ENCODE results near the gene BTNL3.
"Not testable (repeated sequence)": the region's sequence is repeated elsewhere in the genome, so short reads cannot be mapped to it uniquely, and the experiment has no call there.

Gene BTNL3

GRCh38 chr5:181024245-181025064 lies 35.8 kb downstream of the BTNL3 start:
- no peak for DNase-seq

GRCh38 chr5:181027452-181028031 lies 38.9 kb downstream of the BTNL3 start:
- no peak for DNase-seq

- DNase-seq, result no peak
Measured at GRCh38 chr5:181028032-181028819, 39.6 kb downstream of the BTNL3 start.

GRCh38 chr5:181031716-181032115 lies 43.1 kb downstream of the BTNL3 start:
- no peak for DNase-seq

- no peak for DNase-seq
Measured at GRCh38 chr5:181035991-181036815, 47.6 kb downstream of the BTNL3 start.

GRCh38 chr5:181036816-181037364 lies 48.2 kb downstream of the BTNL3 start:
- no peak for DNase-seq

GRCh38 chr5:181037365-181037861 lies 48.8 kb downstream of the BTNL3 start:
- DNase-seq, result no peak

GRCh38 chr5:181039471-181039870 lies 50.8 kb downstream of the BTNL3 start:
- DNase-seq, result no peak

- DNase-seq, result no peak
Measured at GRCh38 chr5:181039931-181040630, 51.4 kb downstream of the BTNL3 start, which contains the start of gene BTNL9. BTNL9 (plus strand) TSS chr5:181040266; CDS start chr5:181045490, 5,224 bp downstream.

GRCh38 chr5:181040631-181040945 lies 51.9 kb downstream of the BTNL3 start:
- no peak for DNase-seq

GRCh38 chr5:181041043-181041442 lies 52.4 kb downstream of the BTNL3 start:
- DNase-seq, result no peak

GRCh38 chr5:181042036-181042713 lies 53.5 kb downstream of the BTNL3 start:
- no peak for DNase-seq

- DNase-seq, result no peak
Measured at GRCh38 chr5:181042722-181043121, 54.1 kb downstream of the BTNL3 start.

- DNase-seq, result no peak
Measured at GRCh38 chr5:181043285-181044092, 54.8 kb downstream of the BTNL3 start.

GRCh38 chr5:181044093-181044599 lies 55.5 kb downstream of the BTNL3 start:
- DNase-seq, result no peak

- DNase-seq, result no peak
Measured at GRCh38 chr5:181044662-181045305, 56.1 kb downstream of the BTNL3 start.

- DNase-seq, result no peak
Measured at GRCh38 chr5:181045316-181045715, 56.7 kb downstream of the BTNL3 start.

GRCh38 chr5:181045857-181046256 lies 57.2 kb downstream of the BTNL3 start:
- not testable (repeated sequence) for DNase-seq

- DNase-seq, result no peak
Measured at GRCh38 chr5:181047288-181047687, 58.6 kb downstream of the BTNL3 start.
